Lung (tissue), 12 donors: ENCODE measurements around the gene SPEF1. TPM values are rescaled to one million over a fixed set of nuclear protein-coding genes. Genes with fewer than 3 reads are reported as not detected.

Experiments used
- ATAC-seq: fragments of 200-7000 bp; cut with Tn5 transposase; one replicate; pipeline ENCODE4 v1.9.1; 2020; ENCODE audit warnings: moderate number of reproducible peaks; ENCODE audit not compliant: insufficient read depth, low FRiP score
- DNase-seq, 3 donors: peaks; one replicate each; pipeline ENCODE4 v3.0.0-alpha.2; 2013 to 2017
- H3K27ac ChIP-seq, 2 donors: one replicate each; pipeline ENCODE4 v1.5.1; 2013; ENCODE audit warnings: mild to moderate bottlenecking in 2 of 2, moderate library complexity in 2 of 2, control low read depth in 1 of 2, inconsistent platforms in 1 of 2, low read depth in 1 of 2, low read length in 1 of 2
- H3K27me3 ChIP-seq, 3 donors: one replicate each; pipeline ENCODE4 v1.5.1; 2013; ENCODE audit warnings: low read length in 2 of 3; ENCODE audit not compliant: control insufficient read depth in 3 of 3, insufficient read depth in 3 of 3
- H3K36me3 ChIP-seq, 4 donors: one replicate each; pipeline ENCODE4 v1.5.1; 2013; ENCODE audit warnings: low read length in 4 of 4, mild to moderate bottlenecking in 1 of 4, moderate library complexity in 1 of 4; ENCODE audit not compliant: control insufficient read depth in 4 of 4, insufficient read depth in 4 of 4
- H3K4me1 ChIP-seq, 5 donors: one replicate each; pipeline ENCODE4 v1.5.1; 2013; ENCODE audit warnings: low read length in 5 of 5, mild to moderate bottlenecking in 2 of 5, moderate library complexity in 1 of 5; ENCODE audit not compliant: control insufficient read depth in 5 of 5, insufficient read depth in 5 of 5
- H3K4me3 ChIP-seq: one replicate; pipeline ENCODE4 v1.5.1; 2013; ENCODE audit warnings: mild to moderate bottlenecking, control low read depth, moderate library complexity
- H3K9ac ChIP-seq, 2 donors: one replicate each; pipeline ENCODE4 v1.5.1; 2013; ENCODE audit warnings: low read length in 2 of 2, control low read depth in 1 of 2; ENCODE audit not compliant: insufficient read depth in 1 of 2
- H3K9me3 ChIP-seq, 4 donors: one replicate each; pipeline ENCODE4 v1.5.1; 2013; ENCODE audit warnings: low read length in 3 of 4, mild to moderate bottlenecking in 1 of 4, moderate library complexity in 1 of 4; ENCODE audit not compliant: control insufficient read depth in 4 of 4, insufficient read depth in 3 of 4
- CTCF ChIP-seq: IDR thresholded peaks from 2 replicates; pipeline ENCODE4 v1.5.1; 2012; ENCODE audit warnings: mild to moderate bottlenecking; ENCODE audit errors: control extremely low read depth, extremely low read depth
- WGBS, 2 donors: extraction: QIAGEN DNeasy Blood & Tissue Kit; methylation state at CpG; one replicate each; pipeline ENCODE4 v1.1.7; 2013; 5-methylcytosine and 5-hydroxymethylcytosine counted together
- polyA plus RNA-seq, 2 donors: library from polyadenylated mRNA; stranded (reverse); fragments of 200-250 nt; gene quantifications; one replicate each; pipeline ENCODE4 v1.2.1, GENCODE V29; 2013
- total RNA-seq, 2 donors: library from RNA; depleted of rRNA in 1 of 2; stranded (reverse); fragments of >200 nt in 1 of 2; gene quantifications; one replicate each; pipeline ENCODE4 v1.2.1, GENCODE V29; 2014 to 2021
- donor health status: control.
- donor health status: control.
- donor health status: Bipolar disorder and iron deficiency.
- donor health status: healthy.
- donor health status: DM: yes; HTN: yes; CAD: no.

The SPEF1 gene
- total and polyA plus RNA-seq, 4 donors, result 9.6 to 15.5 (median 11.8) TPM

GRCh38 chr20:3755814-3756480 lies 25.3 kb downstream of the SPEF1 start:
- H3K36me3 ChIP-seq, result peaks cover 0 to 20% (median 9%) of the 10 kb centered on the region in 4 donors
- H3K4me3 ChIP-seq, result no peak overlapping the region
- no peaks in the 10 kb centered on the region for H3K9me3 ChIP-seq
- no peak overlapping the region for H3K9ac ChIP-seq
- H3K27me3 ChIP-seq, result peaks cover 0 to 5% (median 2%) of the 10 kb centered on the region in 3 donors
- H3K4me1 ChIP-seq, result peaks cover 0 to 9% (median 0%) of the 10 kb centered on the region in 5 donors
- 84 to 93% methylated on average over 4 to 5 of the region's 5 CpGs for WGBS, 2 donors
- ATAC-seq (no peak), DNase-seq (no peak)
- no peak for TF ChIP-seq CTCF
- no peak overlapping the region for H3K27ac ChIP-seq

DNA sequence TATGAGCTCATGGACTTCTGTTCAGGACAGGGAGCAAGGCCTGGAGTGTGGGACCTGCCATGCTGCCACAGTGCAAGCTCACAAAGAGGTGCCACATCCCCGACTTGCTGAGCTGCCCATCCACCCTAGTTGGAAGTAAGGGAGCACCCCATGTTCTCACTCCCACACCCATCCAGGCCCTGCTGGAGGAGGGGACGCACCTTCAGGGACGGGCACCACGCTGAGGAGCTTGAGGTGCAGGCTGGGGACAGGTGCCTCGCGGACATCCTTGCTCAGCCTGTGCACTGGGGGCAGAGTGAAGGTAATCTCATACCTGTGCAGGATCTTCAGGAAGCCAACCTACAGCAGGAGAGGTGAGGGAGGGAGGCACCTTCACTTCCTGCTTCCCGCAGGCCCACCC lies 26.0 kb downstream of the SPEF1 start:
- WGBS, 2 donors, result 87 to 91% methylated on average over 7 of the region's 7 CpGs
- peaks cover 0 to 22% (median 12%) of the 10 kb centered on the region in 4 donors for H3K36me3 ChIP-seq
- H3K27ac ChIP-seq, result no peak overlapping the region
- no peak for TF ChIP-seq CTCF
- DNase-seq (no peak), ATAC-seq (no peak)
- no peaks in the 10 kb centered on the region for H3K9me3 ChIP-seq
- H3K4me1 ChIP-seq, result peaks cover 0 to 3% (median 0%) of the 10 kb centered on the region in 5 donors
- H3K27me3 ChIP-seq, result peaks cover 0 to 11% (median 3%) of the 10 kb centered on the region in 3 donors
- H3K9ac ChIP-seq, result no peak overlapping the region
- H3K4me3 ChIP-seq, result no peak overlapping the region

- Histone ChIP-seq H3K27ac (no peak overlapping the region), H3K4me1 (peaks cover 0 to 6% (median 0%) of the 10 kb centered on the region in 5 donors), H3K36me3 (peaks cover 0 to 22% (median 12%) of the 10 kb centered on the region in 4 donors), H3K4me3 (no peak overlapping the region), H3K9me3 (no peaks in the 10 kb centered on the region), H3K27me3 (peaks cover 0 to 13% (median 3%) of the 10 kb centered on the region in 3 donors), H3K9ac (no peak overlapping the region)
- DNase-seq (no peak), ATAC-seq (no peak)
- 87 to 95% methylated on average over 16 of the region's 16 CpGs for WGBS, 2 donors
- TF ChIP-seq CTCF, result no peak
Observed at GRCh38 chr20:3754276-3754630, 27.0 kb downstream of the SPEF1 start.
